Neutrophil (primary cell): ENCODE measurements around the gene BACE1.

Experiments used
- H3K27ac ChIP-seq: fragments of 200-600 bp; sonication (generic); 2 replicates; pipeline ENCODE4 v1.5.1; 2016; ENCODE audit warnings: mild to moderate bottlenecking, moderate library complexity
- H3K27me3 ChIP-seq: fragments of 200-600 bp; sonication (generic); 2 replicates; pipeline ENCODE4 v1.6.0; 2016; ENCODE audit warnings: mild to moderate bottlenecking
- H3K36me3 ChIP-seq: fragments of 200-600 bp; sonication (generic); 2 replicates; pipeline ENCODE4 v1.5.1; 2017
- H3K4me1 ChIP-seq, 2 experiments: fragments of 200-600 bp in 1 of 2; sonication (generic) in 1 of 2; 1 replicate in 1 of 2; 2 replicates in 1 of 2; pipeline versions ENCODE4 v1.5.1 to v1.6.1; 2013 to 2016; ENCODE audit warnings: low read depth in 1 of 2, low read length in 1 of 2, mild to moderate bottlenecking in 1 of 2, moderate library complexity in 1 of 2; ENCODE audit not compliant: control insufficient read depth in 1 of 2, insufficient read depth in 1 of 2
- H3K4me3 ChIP-seq, 2 experiments: fragments of 200-600 bp in 1 of 2; sonication (generic) in 1 of 2; 1 replicate in 1 of 2; 2 replicates in 1 of 2; pipeline ENCODE4 v1.5.1; 2013 to 2016; ENCODE audit warnings: low read depth in 1 of 2, low read length in 1 of 2, mild to moderate bottlenecking in 1 of 2, moderate library complexity in 1 of 2
- H3K9me3 ChIP-seq: fragments of 200-600 bp; sonication (generic); 2 replicates; pipeline ENCODE4 v1.5.1; 2016
- CTCF ChIP-seq: fragments of 200-600 bp; sonication (generic); IDR thresholded peaks from 2 replicates; pipeline ENCODE4 v1.5.1; 2016; ENCODE audit warnings: antibody characterized with exemption

BACE1 gene

DNA sequence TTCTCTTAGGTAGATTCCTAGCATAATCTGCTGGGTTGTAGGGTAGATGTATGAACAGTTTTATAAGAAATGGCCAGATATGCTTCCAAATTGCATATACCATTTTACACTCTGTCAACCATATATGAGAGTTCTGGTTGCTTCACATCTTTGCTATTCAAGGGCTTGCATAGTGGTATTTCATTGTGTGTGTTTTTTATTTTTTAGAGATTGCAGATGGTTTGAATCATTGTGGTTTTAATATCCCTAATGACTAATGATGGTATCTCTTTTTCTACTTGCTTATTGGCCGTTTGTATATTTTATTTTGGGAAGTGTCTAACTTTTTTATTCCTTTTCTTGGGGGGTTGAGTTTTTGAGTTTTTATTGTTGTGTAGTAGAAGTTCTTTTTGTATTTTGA lies 56.6 kb downstream of the BACE1 start:
- no peak overlapping the region for H3K27ac ChIP-seq
- TF ChIP-seq CTCF = no peak
- H3K27me3 ChIP-seq = no peaks in the 10 kb centered on the region
- no peaks in the 10 kb centered on the region for H3K9me3 ChIP-seq
- H3K36me3 ChIP-seq = peaks cover 31% of the 10 kb centered on the region
- no peak overlapping the region for H3K4me3 ChIP-seq
- H3K4me1 ChIP-seq = no peaks in the 10 kb centered on the region

- peaks cover 38% of the 10 kb centered on the region for H3K36me3 ChIP-seq
- TF ChIP-seq CTCF = no peak
- H3K27me3 ChIP-seq = no peaks in the 10 kb centered on the region
- H3K4me1 ChIP-seq = no peaks in the 10 kb centered on the region
- no peaks in the 10 kb centered on the region for H3K9me3 ChIP-seq
- no peak overlapping the region for H3K4me3 ChIP-seq
- H3K27ac ChIP-seq = no peak overlapping the region
Observed at GRCh38 chr11:117258576-117258975, 57.5 kb downstream of the BACE1 start.

GRCh38 chr11:117256573-117256972 lies 59.5 kb downstream of the BACE1 start:
- TF ChIP-seq CTCF = no peak
- no peak overlapping the region for H3K27ac ChIP-seq
- H3K36me3 ChIP-seq = peaks cover 44% of the 10 kb centered on the region
- no peak overlapping the region for H3K4me3 ChIP-seq
- no peaks in the 10 kb centered on the region for H3K27me3 ChIP-seq
- H3K4me1 ChIP-seq = no peaks in the 10 kb centered on the region
- H3K9me3 ChIP-seq = no peaks in the 10 kb centered on the region

GRCh38 chr11:117255966-117256365 lies 60.1 kb downstream of the BACE1 start:
- no peak overlapping the region for H3K4me3 ChIP-seq
- no peaks in the 10 kb centered on the region for H3K4me1 ChIP-seq
- H3K27me3 ChIP-seq = no peaks in the 10 kb centered on the region
- peaks cover 39% of the 10 kb centered on the region for H3K36me3 ChIP-seq
- H3K9me3 ChIP-seq = no peaks in the 10 kb centered on the region
- no peak for TF ChIP-seq CTCF
- H3K27ac ChIP-seq = no peak overlapping the region

GRCh38 chr11:117251506-117251905 lies 64.5 kb downstream of the BACE1 start:
- Histone ChIP-seq H3K4me3 (no peak overlapping the region), H3K4me1 (no peaks in the 10 kb centered on the region), H3K27me3 (no peaks in the 10 kb centered on the region), H3K9me3 (no peaks in the 10 kb centered on the region), H3K27ac (no peak overlapping the region), H3K36me3 (peaks cover 60% of the 10 kb centered on the region)
- no peak for TF ChIP-seq CTCF

DNA sequence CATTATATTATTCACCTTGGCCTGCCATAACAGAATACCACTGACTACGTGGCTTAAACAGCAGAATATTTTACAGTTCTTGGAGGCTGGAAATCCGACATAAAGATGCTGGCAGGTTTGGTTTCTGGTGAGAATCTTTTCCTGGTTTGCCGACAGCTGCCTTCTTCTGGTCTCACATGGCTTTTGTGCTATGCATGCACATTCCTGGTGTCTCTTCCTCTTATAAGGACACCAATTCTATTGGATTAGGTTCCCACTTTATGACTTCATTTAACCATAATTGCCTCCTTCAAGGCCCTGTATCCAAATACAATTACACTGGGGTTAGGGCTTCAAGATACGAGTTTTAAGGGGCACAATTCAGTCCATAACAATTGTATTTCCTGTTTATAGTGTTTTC lies 66.5 kb downstream of the BACE1 start:
- no peaks in the 10 kb centered on the region for H3K9me3 ChIP-seq
- H3K4me1 ChIP-seq = no peaks in the 10 kb centered on the region
- no peak for TF ChIP-seq CTCF
- H3K27me3 ChIP-seq = no peaks in the 10 kb centered on the region
- no peak overlapping the region for H3K4me3 ChIP-seq
- H3K36me3 ChIP-seq = peaks cover 71% of the 10 kb centered on the region
- H3K27ac ChIP-seq = no peak overlapping the region
